Inflammatory macrophage (primary cell): ENCODE results near the gene USP2.

Experiments used
- DNase-seq, 2 donors: peaks; one replicate each; pipeline ENCODE4 v3.0.0-alpha.2; 2020 to 2022
- total RNA-seq, 18 experiments: gene quantifications; one replicate each; lab custom pipeline; 2026; ENCODE audit warnings: mixed read lengths in 6 of 18, inconsistent platforms in 2 of 18; lab: John Stamatoyannopoulos, UW

The USP2 gene
- total RNA-seq = 0.23 to 54.8 (median 13.7) reads per million in 18 experiments

DNA sequence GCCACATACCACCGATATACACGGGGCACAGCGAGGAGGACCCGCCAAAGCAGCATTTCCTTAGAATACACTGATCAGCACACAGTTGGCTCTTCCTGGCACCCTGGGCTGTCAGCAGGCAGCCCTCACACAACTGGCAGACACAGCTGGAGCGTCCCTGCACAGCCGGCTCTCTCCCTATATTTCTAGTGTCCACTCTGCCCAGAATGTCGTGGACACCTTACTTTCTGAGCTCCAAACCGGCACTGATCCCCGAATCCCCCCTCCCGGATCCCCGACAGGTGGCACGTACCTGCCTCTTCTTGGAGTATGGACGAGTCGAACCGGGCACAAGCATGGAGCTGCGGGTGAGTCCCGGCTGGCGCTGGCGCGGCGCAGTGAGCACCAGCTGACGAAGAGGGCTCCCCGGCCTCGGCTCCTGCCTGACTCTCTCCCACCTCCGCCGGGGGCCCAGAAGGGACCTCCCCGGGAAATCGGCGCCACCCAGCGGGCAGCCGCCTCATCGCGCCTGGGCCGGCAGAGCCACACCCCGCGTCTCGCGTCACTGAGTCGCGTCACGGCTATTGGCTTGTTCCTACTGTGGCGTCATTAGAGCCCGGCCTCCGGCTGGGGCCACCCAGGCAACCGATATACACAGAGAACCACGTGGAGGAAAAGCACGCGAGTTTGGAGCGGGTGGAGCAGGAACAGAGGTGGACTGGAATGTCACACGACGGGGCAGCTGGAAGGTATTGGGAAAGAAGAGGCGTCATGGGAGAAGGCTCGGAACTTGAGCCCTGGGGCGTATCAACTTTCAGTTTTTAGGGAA, at the start of gene USP2:
Gene USP2 (minus strand): TSS at position 510 of the 808 bp plus-strand sequence. CDS start 8,210 bp downstream, outside the sequence.
- DNase-seq = peak; percentile 97 to 98

DNA sequence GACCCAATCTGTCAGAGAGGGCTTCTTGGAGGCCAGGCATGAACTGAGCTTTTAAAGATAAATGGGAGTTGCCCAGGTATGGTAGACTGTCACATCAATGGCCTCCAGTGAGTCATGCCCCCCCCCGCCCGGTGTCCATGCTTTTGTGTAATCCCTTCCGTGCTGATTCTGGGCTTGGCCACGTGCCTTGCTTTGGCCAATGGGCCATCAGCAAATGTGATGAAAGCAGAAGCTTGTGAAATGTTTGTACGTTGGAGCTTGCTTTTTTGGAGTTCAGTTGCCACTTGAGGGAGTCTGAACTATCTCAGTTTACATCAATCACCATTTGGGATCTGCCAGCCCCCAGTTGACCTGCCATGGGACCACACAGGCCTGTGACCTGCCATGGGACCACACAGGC, 45.8 kb upstream of the USP2 start:
- peak in 1 of 2 donors; percentile 2 for DNase-seq

GRCh38 chr11:119426142-119426541, 44.7 kb upstream of the USP2 start:
- DNase-seq = no peak

DNA sequence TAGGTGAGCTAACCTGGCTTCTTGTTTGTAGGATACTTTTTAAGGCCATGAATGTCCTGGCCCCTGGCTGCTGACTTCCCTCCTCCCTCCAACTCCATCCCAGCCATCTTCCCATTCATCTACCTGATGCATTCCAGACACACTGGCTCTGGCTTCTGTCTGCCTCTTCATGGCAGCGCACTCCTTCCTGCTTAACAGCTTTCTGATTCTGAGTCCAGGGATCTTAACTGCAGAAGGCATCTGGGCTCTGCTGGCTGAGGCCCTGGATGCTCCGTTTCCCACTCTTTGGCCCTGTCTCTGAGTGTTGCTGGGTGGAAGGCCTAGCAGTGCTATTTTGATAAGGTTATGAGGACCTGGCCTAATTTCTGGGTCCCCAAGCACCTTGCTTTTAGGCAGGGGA, 43.3 kb upstream of the USP2 start:
- no peak for DNase-seq

GRCh38 chr11:119424276-119424675, 42.8 kb upstream of the USP2 start:
- DNase-seq = no peak

DNA sequence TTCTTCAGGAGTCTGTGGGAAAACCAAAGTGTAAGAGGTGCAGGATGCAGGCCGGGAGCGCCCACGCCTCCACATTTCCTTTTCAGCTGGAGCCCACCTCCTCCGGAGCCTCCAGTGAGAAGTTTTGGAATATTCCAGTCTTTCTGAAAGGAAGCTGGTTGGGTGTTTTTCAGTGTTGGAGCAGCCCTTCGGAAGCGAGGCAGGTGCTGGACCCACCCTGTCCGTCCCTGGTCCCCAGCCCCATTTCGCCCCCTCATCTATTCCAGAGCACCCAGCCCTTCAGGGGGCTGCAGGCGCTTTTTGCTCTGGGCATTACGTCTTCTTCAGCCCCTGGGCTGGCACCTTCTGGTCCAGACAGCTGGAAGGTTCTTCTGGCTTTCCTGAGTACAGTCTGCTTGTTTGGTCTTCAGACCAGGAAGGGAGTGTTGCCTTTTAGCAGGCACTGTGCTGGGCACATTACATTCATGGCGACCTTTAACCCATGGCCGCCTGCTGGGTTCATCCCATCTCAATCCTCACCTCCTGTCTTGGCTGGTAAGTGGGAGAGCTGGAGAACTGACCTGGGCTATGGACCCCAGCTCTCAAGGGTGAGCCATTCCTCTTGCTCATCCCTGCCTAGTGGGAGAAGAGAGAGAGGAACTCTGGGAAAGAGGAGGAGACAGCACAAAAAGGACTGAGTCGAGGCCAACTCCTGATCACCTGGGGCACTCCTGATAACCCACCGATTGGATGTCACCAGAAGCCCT, 42.2 kb upstream of the USP2 start:
- DNase-seq = no peak

DNA sequence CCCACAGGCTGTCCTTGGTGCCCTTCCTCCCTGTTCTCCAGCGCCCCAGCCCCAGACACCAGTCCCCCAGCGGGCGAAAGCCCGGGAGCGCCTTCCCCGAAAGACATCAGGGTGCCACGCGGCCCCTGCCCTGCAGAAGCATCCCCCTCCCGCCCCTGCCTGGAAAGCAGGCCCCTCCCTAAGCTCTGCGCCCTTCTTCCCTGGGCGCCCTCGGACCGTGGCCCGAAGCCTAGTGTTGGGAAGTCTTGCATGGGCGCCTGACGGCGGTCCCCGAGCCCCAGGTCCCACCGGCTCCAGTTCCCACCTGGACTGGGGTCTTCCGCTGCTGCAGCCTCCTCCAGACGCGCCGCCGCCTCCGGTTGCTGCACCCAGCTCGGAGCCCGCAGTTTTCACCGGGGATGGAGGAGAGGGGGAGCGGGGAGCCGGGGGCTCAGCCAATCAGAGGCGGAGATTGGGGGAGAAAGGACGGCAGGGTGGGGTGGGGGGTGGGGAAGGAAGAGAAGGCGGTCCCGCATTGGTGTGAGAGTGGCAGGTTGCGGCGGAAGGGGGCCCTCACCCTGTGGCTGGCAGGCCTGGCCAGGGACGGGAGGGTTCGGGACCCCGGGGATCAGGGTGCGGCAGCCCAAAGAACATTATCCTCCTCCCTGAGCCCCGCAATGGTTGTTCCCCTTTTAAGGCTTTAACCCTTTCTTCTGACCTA, 41.5 kb upstream of the USP2 start, which contains the start of gene THY1:
Gene THY1 (minus strand): TSS at position 364 of the 700 bp plus-strand sequence. CDS start 2,267 bp downstream, outside the sequence.
- no peak for DNase-seq

- no peak for DNase-seq
Measured at GRCh38 chr11:119421941-119422808, 40.7 kb upstream of the USP2 start.

DNA sequence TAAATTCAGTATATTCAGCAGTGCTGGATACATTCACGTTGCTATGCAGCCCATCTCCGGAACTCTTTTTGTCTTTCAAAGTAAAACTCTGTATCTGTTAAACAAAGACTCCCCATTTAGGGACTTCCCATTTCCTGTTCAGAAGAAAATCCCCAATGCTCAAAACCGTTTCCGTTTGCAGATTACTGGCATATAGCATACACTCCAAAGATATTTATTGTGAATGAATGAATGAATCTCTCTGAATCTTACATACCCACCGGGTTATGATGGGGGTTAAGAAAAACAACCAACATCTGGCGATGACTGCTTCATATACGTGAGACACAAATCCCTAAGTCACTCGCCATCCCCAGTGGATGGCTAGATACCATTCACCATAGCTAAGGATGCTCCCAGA, 39.9 kb upstream of the USP2 start:
- DNase-seq = no peak

DNA sequence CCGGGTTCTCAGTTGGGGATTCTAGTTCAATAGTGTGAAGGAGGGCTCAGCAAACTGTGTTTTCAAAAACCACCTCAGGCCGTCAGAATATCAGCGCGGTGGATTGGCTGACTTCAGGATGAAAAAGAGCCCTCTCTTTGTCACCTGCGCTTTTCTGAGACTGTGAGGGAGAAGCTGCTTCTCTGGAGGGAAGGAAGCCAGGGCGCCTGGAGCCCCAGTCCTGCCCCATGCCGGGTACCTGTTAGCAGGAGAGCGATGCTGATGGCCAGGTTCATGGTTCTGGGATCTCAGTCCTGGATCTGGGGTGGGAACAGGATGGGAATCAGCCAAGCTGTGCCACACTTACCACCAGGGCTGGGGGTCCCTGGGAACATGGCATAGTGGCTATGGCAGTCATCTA, 39.1 kb upstream of the USP2 start:
- DNase-seq = no peak

DNA sequence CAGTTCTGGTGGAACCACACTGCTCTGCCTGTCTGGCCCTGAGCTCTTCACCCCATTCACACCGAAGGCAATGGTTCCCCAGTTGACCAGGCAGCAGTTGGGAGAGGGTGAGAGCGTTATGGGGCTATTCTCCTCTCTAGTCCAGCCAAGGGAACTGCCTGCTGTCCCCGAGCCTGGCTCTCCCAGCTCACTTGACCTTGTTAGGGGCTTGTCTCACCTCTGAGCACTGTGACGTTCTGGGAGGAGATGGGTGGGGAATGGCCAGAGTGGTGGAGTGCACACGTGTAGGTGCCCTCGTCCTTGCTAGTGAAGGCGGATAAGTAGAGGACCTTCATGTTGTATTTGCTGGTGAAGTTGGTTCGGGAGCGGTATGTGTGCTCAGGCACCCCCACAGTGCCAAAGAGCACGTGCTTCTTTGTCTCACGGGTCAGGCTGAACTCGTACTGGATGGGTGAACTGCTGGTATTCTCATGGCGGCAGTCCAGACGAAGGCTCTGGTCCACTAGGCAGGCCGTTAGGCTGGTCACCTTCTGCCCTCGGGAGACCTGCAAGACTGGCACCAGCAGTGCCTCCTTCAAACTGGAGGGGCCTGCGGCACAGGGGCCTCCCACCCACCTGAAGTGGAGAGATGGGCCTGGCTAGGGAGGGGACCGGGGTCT, 38.5 kb upstream of the USP2 start:
- no peak for DNase-seq

DNA sequence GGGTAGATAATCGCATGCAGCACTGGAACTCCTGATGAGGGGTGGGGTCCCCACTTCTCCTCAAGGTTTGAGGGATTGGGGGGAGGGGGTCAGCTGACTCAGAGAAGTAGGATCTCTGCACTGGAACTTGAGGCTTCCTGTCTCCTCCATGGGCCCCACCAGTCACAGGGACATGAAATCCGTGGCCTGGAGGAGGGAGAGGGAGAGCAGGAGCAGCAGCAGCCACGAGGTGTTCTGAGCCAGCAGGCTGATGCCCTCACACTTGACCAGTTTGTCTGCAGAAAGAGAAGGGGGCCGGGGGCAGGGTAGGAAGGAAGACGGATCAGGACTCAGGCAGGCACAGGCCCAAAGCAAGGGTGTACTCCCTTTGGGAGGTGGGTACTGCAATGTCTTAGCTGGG, 37.8 kb upstream of the USP2 start:
- DNase-seq = no peak

DNA sequence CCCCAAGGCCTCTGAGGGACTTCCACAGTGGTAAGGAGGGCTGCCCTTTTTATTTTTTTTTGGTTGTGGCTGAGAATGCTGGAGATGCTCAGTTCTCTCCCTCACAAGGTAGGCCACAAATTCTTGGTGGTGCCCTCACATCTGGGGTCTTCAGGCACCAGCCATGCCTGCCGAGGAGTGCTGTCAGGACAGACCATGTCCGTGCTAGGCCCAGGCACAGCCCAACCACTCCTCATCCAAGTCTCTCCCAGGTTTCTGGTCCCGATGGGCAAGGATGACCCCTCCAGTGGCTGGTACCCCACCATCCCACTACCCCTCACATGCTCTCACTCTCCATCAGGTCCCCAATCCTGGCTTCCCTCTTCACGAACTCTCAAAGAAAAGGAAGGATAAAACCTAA, 37.3 kb upstream of the USP2 start:
- DNase-seq = no peak

- no peak for DNase-seq
Measured at GRCh38 chr11:119417726-119418540, 36.4 kb upstream of the USP2 start.

- DNase-seq = no peak
Measured at GRCh38 chr11:119416606-119417580, 35.4 kb upstream of the USP2 start.

DNA sequence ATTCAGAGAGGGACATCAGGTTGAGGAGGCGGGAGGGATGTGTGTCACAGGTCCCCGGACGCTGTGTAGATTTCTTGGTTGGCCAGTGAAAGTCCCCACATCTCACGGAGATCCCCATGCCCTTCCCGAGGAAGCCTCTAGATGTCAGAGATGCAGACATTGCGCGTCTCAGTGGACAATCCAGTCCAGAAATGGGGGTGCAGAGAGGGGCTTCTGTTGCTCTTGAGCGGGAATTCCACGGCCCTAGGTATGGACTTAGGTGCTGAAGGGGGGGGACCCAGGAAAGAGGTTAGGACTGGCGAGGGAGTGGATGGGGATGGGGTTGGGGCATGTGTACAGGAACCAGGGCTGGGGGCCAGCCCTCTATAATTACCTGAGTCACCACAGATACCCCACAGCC, 34.5 kb upstream of the USP2 start:
- no peak for DNase-seq

GRCh38 chr11:119415517-119415916, 34.0 kb upstream of the USP2 start:
- DNase-seq = no peak

DNA sequence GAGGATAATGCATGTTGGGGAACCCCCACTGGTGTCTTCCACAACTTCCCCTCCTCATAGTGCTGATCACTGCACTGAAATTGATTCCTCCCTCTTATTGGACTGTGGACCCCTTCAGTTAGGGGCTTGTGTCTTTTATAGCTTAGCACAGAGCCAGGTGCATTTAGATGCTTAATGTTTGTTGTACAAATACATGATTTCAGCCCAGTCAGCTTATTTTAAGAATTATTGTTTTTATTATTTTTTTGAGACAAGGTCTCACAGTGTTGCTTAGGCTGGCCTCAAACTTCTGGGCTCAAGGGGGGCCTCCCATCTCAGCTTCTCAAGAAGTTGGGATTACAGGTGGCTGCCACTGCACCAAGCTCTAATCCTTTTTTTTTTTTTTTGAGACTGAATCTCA, 33.2 kb upstream of the USP2 start:
- DNase-seq = no peak

- DNase-seq = no peak
Measured at GRCh38 chr11:119414321-119414720, 32.8 kb upstream of the USP2 start.
